ENCODE results near the gene FGD5.

FGD5 gene

GRCh38 chr3:14941871-14942270 lies 123.1 kb downstream of the FGD5 start:
- ChIA-PET CTCF (interaction anchor here (1.0 kb wide), 1 partner anchor 19 kb away, joined by 3 read pairs; no protein-coding TSS in a partner anchor), POLR2A (no interaction called here)
- TF ChIP-seq, protein P1, sequence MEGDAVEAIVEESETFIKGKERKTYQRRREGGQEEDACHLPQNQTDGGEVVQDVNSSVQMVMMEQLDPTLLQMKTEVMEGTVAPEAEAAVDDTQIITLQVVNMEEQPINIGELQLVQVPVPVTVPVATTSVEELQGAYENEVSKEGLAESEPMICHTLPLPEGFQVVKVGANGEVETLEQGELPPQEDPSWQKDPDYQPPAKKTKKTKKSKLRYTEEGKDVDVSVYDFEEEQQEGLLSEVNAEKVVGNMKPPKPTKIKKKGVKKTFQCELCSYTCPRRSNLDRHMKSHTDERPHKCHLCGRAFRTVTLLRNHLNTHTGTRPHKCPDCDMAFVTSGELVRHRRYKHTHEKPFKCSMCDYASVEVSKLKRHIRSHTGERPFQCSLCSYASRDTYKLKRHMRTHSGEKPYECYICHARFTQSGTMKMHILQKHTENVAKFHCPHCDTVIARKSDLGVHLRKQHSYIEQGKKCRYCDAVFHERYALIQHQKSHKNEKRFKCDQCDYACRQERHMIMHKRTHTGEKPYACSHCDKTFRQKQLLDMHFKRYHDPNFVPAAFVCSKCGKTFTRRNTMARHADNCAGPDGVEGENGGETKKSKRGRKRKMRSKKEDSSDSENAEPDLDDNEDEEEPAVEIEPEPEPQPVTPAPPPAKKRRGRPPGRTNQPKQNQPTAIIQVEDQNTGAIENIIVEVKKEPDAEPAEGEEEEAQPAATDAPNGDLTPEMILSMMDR (IDR thresholded peaks at IDR 0.05; ENCODE audit: control extremely low read depth, extremely low read depth, low read depth, missing control alignments) = no peak
- DNase-seq (ENCODE audit: extremely low spot score) = no peak

DNA sequence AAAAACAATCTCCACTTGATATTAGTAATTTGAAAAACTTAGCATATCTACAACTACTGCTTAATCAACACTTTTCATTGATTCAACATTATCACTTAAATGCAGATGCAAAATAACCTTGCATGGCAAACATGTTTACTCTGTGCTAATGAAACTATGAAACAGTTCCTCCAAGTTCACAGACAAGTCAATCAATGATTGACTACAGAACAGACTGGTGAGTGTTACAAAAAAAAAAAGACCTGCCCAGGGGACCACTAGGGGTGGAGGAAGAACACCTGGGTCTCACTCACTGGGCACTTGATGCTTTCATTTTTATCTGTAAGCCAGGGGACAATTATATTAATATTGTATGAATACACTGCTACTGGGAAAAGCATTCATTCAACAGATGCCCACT lies 124.3 kb downstream of the FGD5 start:
- TF ChIP-seq, protein P1 (IDR thresholded peaks at IDR 0.05; ENCODE audit: control extremely low read depth, extremely low read depth, low read depth, missing control alignments) = no peak
- CTCF ChIA-PET = interaction anchor here (1.0 to 1.4 kb wide), 2 partner anchors 10 to 20 kb away, joined by 3 to 6 read pairs; no protein-coding TSS in a partner anchor
- no peak for DNase-seq (ENCODE audit: extremely low spot score)
- POLR2A ChIA-PET = no interaction called here

GRCh38 chr3:14946236-14946635 lies 127.5 kb downstream of the FGD5 start:
- ChIA-PET POLR2A (interaction anchor here (1.1 to 1.2 kb wide), 2 partner anchors 9 to 295 kb away, joined by 3 read pairs; partner anchors contain the start of gene CCDC174), CTCF (interaction anchor here (1.0 to 2.2 kb wide), 6 partner anchors 20 to 743 kb away, joined by 3 to 10 read pairs (median 3); no protein-coding TSS in a partner anchor)
- no peak for DNase-seq (ENCODE audit: extremely low spot score)

DNA sequence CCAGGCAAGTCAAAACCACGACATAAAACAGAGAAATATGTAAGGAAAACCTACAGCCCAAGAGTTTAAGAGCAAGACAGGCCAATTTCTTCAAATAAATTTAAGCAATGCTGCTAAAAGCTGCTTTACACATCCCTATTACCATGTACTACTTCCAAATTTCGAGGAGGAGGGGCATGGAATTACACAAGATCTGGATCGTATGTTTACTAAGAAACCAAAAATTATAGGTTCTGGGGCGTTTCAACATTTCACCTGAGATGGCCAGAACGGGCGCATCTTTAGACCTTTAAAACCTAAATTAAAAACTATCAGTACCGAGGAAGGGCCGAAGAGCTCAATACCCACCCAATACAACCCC lies 128.0 kb downstream of the FGD5 start:
- TF ChIP-seq, protein P1 (IDR thresholded peaks at IDR 0.05; ENCODE audit: control extremely low read depth, extremely low read depth, low read depth, missing control alignments) = no peak
- ChIA-PET CTCF (interaction anchor here (0.8 to 2.2 kb wide), 7 partner anchors 9 to 743 kb away, joined by 3 to 10 read pairs (median 3); no protein-coding TSS in a partner anchor), POLR2A (interaction anchor here (0.8 to 1.2 kb wide), 3 partner anchors 8 to 295 kb away, joined by 3 to 8 read pairs (median 3); partner anchors contain the start of gene CCDC174)
- no peak for DNase-seq (ENCODE audit: extremely low spot score)

More at GRCh38 chr3:14946236-14946635, 127.5 kb downstream of the FGD5 start:
- TF ChIP-seq, protein P1 (IDR thresholded peaks at IDR 0.05; ENCODE audit: control extremely low read depth, extremely low read depth, low read depth, missing control alignments) = no peak

GRCh38 chr3:14947100-14947885 lies 128.5 kb downstream of the FGD5 start, which contains the start of gene NR2C2:
NR2C2 (plus strand) TSS chr3:14947583; CDS start chr3:15003915, 56,332 bp downstream.
- ChIA-PET CTCF (interaction anchor here (0.8 to 2.2 kb wide), 6 partner anchors 8 to 321 kb away, joined by 3 to 10 read pairs (median 3); no protein-coding TSS in a partner anchor), POLR2A (interaction anchor here (0.8 to 1.2 kb wide), 3 partner anchors 8 to 296 kb away, joined by 3 to 8 read pairs (median 3); partner anchors contain the start of gene CCDC174)
- TF ChIP-seq, protein P1 (IDR thresholded peaks at IDR 0.05; ENCODE audit: control extremely low read depth, extremely low read depth, low read depth, missing control alignments) = no peak
- DNase-seq (ENCODE audit: extremely low spot score) = peak; percentile 90

DNA sequence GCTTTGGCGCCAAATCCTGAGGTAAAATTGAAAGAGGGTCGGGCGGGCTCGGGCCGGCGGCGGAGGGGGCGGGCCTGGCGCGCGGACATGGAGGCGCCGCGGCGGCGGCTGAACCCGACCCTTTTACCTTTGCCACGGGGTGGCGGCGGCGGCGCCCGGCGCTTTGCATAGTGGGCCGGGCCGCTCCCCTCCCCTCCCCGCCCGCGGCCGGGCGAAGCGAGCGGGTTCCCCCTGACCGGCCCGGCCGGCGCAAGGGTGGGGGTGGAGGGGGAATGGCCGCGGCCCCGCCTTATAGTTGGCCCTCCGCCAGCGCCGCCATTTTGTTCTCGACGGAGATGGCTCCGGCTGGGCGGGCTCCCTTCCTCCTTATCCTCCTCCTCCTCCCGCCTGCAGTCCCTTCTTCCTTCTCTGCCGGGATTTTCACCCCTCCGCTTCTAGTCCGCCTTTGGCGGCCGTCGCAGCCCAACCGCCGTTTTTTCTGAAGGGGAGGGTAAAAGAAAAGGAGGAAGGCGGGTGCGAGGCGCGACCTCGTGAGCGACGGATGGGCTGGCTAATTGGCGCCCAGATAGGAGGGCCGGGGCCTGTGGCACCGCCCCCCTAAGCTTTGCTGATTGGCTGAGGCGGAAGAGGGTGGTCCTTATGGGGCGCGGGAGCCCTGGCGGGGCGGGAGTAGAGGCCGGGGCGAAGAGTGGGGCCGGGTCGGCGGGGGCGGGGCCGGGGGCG lies 129.3 kb downstream of the FGD5 start:
- CTCF ChIA-PET = interaction anchor here (1.3 to 2.2 kb wide), 2 partner anchors 19 to 22 kb away, joined by 3 to 10 read pairs; no protein-coding TSS in a partner anchor
- DNase-seq (ENCODE audit: extremely low spot score) = peak; percentile 99
- TF ChIP-seq, protein P1 (IDR thresholded peaks at IDR 0.05; ENCODE audit: control extremely low read depth, extremely low read depth, low read depth, missing control alignments) = no peak
- POLR2A ChIA-PET = no interaction called here
